HCT116 (cell line): ENCODE results near the gene BAIAP2. TPM values are rescaled to one million over a fixed set of nuclear protein-coding genes. Genes with fewer than 3 reads are reported as not detected.

Source experiments
- ATAC-seq: fragments of 200-7000 bp; cut with Tn5 transposase; 2 replicates; pipeline ENCODE4 v1.9.1; 2020; ENCODE audit warnings: mild to moderate bottlenecking, moderate library complexity
- BruUV-seq: library from RNA; stranded (reverse); fragments of 400-500 nt; replicated peaks from 2 replicates; lab custom pipeline; 2021; lab: Mats Ljungman, UMichigan
- CTCF ChIA-PET: fragments of 300-600 bp; sonication (Branson Sonifier 250); formaldehyde crosslinking; loops from one replicate; lab custom pipeline; 2021; ENCODE audit warnings: antibody characterized with exemption; lab: Charles Lee
- POLR2A ChIA-PET: fragments of 300-600, 350-600 bp; sonication (Branson Sonifier 250); formaldehyde crosslinking; loops from one replicate; lab custom pipeline; 2021; ENCODE audit warnings: antibody characterized with exemption; lab: Charles Lee
- RAD21 ChIA-PET, 2 experiments: fragments of 300-600 bp; sonication (Branson Sonifier 250); formaldehyde crosslinking; loops; one replicate each; lab custom pipeline; 2023; ENCODE audit warnings: low total read pairs in 2 of 2; ENCODE audit not compliant: uncharacterized antibody in 2 of 2, unreplicated experiment in 2 of 2, low non-redundant PET in 1 of 2; lab: Charles Lee
- DNase-seq: peaks from one replicate; pipeline ENCODE4 v3.0.0-alpha.2; 2010; ENCODE audit warnings: low read depth, low spot score
- H2AFZ ChIP-seq: fragments of 200-600 bp; shearing (Covaris generic), sonication (generic); 2 replicates; pipeline ENCODE4 v1.6.1; 2017; ENCODE audit warnings: low read depth, mixed run types, mixed read lengths, antibody characterized with exemption, low read length; ENCODE audit not compliant: poor library complexity, severe bottlenecking
- H3K27ac ChIP-seq: 2 replicates; pipeline ENCODE4 v1.5.1; 2012; ENCODE audit warnings: low read depth, low read length
- H3K27me3 ChIP-seq: fragments of 200-600 bp; sonication (generic); 2 replicates; pipeline ENCODE4 v1.6.1; 2016; ENCODE audit warnings: mixed run types, low read length, mixed read lengths; ENCODE audit not compliant: insufficient read depth
- H3K36me3 ChIP-seq, 2 experiments: fragments of 200-500 bp in 1 of 2; fragments of 200-600 bp in 1 of 2; sonication (Bioruptor generic) in 1 of 2; sonication (generic) in 1 of 2; 2 replicates each; pipeline versions ENCODE4 v1.5.1 to v1.6.1; 2014 to 2016; ENCODE audit warnings: low read length in 2 of 2, inconsistent platforms in 1 of 2, mixed read lengths in 1 of 2, mixed run types in 1 of 2; ENCODE audit not compliant: insufficient read depth in 2 of 2, control insufficient read depth in 1 of 2
- H3K4me1 ChIP-seq, 2 experiments: fragments of 200-600 bp in 1 of 2; sonication (generic) in 1 of 2; 2 replicates each; pipeline versions ENCODE4 v1.5.1 to v1.6.1; 2012 to 2017; ENCODE audit warnings: low read length in 2 of 2, inconsistent platforms in 1 of 2, mild to moderate bottlenecking in 1 of 2, mixed read lengths in 1 of 2, mixed run types in 1 of 2, moderate library complexity in 1 of 2; ENCODE audit not compliant: insufficient read depth in 2 of 2, control insufficient read depth in 1 of 2
- H3K4me2 ChIP-seq: fragments of 200-600 bp; sonication (generic); 2 replicates; pipeline ENCODE4 v1.6.1; 2017; ENCODE audit warnings: mixed run types, low read length, mixed read lengths
- H3K4me3 ChIP-seq, 2 experiments: fragments of 200-600 bp in 1 of 2; sonication (generic) in 1 of 2; replicated peaks in 1 of 2; 2 replicates each; pipeline ENCODE4 v1.5.1; 2011 to 2016; ENCODE audit warnings: low read length in 2 of 2, control low read depth in 1 of 2, low read depth in 1 of 2, mild to moderate bottlenecking in 1 of 2, mixed read lengths in 1 of 2, mixed run types in 1 of 2
- H3K79me2 ChIP-seq: fragments of 200-600 bp; sonication (generic); 2 replicates; pipeline ENCODE4 v1.6.1; 2017; ENCODE audit warnings: mild to moderate bottlenecking, mixed run types, low read length, moderate library complexity, mixed read lengths; ENCODE audit not compliant: insufficient read depth
- H3K9ac ChIP-seq: fragments of 200-600 bp; sonication (generic); 2 replicates; pipeline ENCODE4 v1.6.1; 2016; ENCODE audit warnings: low read length, mixed read lengths
- H3K9me2 ChIP-seq: fragments of 200-600 bp; sonication (generic), shearing (Covaris generic); 2 replicates; pipeline ENCODE4 v1.6.1; 2017; ENCODE audit warnings: mixed run types, mild to moderate bottlenecking, moderate library complexity; ENCODE audit not compliant: insufficient read depth
- H3K9me3 ChIP-seq, 2 experiments: fragments of 200-500 bp in 1 of 2; fragments of 200-600 bp in 1 of 2; sonication (Bioruptor generic) in 1 of 2; sonication (generic) in 1 of 2; 2 replicates each; pipeline ENCODE4 v1.6.1; 2014 to 2017; ENCODE audit warnings: low read length in 2 of 2, mixed read lengths in 2 of 2, inconsistent platforms in 1 of 2, low read depth in 1 of 2, mild to moderate bottlenecking in 1 of 2, mixed run types in 1 of 2, moderate library complexity in 1 of 2; ENCODE audit not compliant: control insufficient read depth in 1 of 2, insufficient read depth in 1 of 2
- H4K20me1 ChIP-seq: fragments of 200-600 bp; sonication (generic), shearing (Covaris generic); 2 replicates; pipeline ENCODE4 v1.6.1; 2017; ENCODE audit warnings: mixed run types, mild to moderate bottlenecking, moderate library complexity; ENCODE audit not compliant: insufficient read depth
- CBX3 ChIP-seq: IDR thresholded peaks from 2 replicates; pipeline ENCODE4 v1.6.1; 2012; ENCODE audit warnings: low read depth
- EGR1 ChIP-seq: IDR thresholded peaks from 2 replicates; pipeline ENCODE4 v1.6.1; 2012; ENCODE audit warnings: low read depth
- EZH2 ChIP-seq: fragments of 200-600 bp; sonication (generic); IDR thresholded peaks from 2 replicates; pipeline ENCODE4 v1.6.1; 2017; ENCODE audit warnings: antibody characterized with exemption, mixed run types
- EZH2phosphoT487 ChIP-seq: fragments of 200-600 bp; IDR thresholded peaks from 2 replicates; pipeline ENCODE4 v1.6.1; 2018; ENCODE audit warnings: antibody characterized with exemption, borderline replicate concordance
- FOSL1 ChIP-seq: IDR thresholded peaks from 2 replicates; pipeline ENCODE4 v1.6.1; 2012; ENCODE audit warnings: low read depth
- MAX ChIP-seq: IDR thresholded peaks from 2 replicates; pipeline ENCODE4 v1.6.1; 2012
- POLR2AphosphoS5 ChIP-seq: IDR thresholded peaks from 2 replicates; pipeline ENCODE4 v1.6.1; 2011; ENCODE audit warnings: mild to moderate bottlenecking, low read depth, low read length, moderate library complexity
- REST ChIP-seq: IDR thresholded peaks from 2 replicates; pipeline ENCODE4 v1.6.1; 2012; ENCODE audit warnings: low read depth
- SIN3A ChIP-seq: IDR thresholded peaks from 2 replicates; pipeline ENCODE4 v1.6.1; 2012; ENCODE audit warnings: low read depth
- SP1 ChIP-seq: IDR thresholded peaks from 2 replicates; pipeline ENCODE4 v1.6.1; 2012; ENCODE audit warnings: low read depth
- SRF ChIP-seq: IDR thresholded peaks from 2 replicates; pipeline ENCODE4 v1.6.1; 2012; ENCODE audit warnings: low read depth
- YY1 ChIP-seq: IDR thresholded peaks from 2 replicates; pipeline ENCODE4 v1.6.1; 2011; ENCODE audit warnings: low read length, low read depth, moderate library complexity, mild to moderate bottlenecking; ENCODE audit not compliant: insufficient replicate concordance; ENCODE audit errors: extremely low read depth
- intact Hi-C: fragments of 100-400 bp; cut with micrococcal nuclease; formaldehyde crosslinking; loops from 2 replicates; pipeline ENCODE4 v1.10.0; 2022
- total RNA-seq: library from RNA; stranded (reverse); gene quantifications from one replicate; pipeline ENCODE4 v1.2.1, GENCODE V29; 2021; ENCODE audit not compliant: unreplicated experiment

Gene BAIAP2
- total RNA-seq, 1 experiment from 2014 or later: 105 TPM

GRCh38 chr17:81058263-81058871, 23.4 kb downstream of the BAIAP2 start:
- Histone ChIP-seq H4K20me1 (peaks cover 9% of the 10 kb centered on the region; the same call in 1 of the 2 replicates), H3K79me2 (peaks cover 86% of the 10 kb centered on the region), H3K4me1 (peaks cover 8 to 21% of the 10 kb centered on the region in 2 experiments), H3K36me3 (peaks cover 19 to 47% of the 10 kb centered on the region in 2 experiments), H3K9me2 (no peaks in the 10 kb centered on the region), H3K27ac (no peak overlapping the region), H3K9ac (no peak overlapping the region), H2AFZ (no peak overlapping the region), H3K27me3 (no peaks in the 10 kb centered on the region), H3K4me3 (no peak overlapping the region), H3K4me2 (no peak overlapping the region), H3K9me3 (no peaks in the 10 kb centered on the region)
- CTCF ChIA-PET: interaction anchor here (0.9 kb wide), 1 partner anchor 18 kb away, joined by 4 read pairs; no protein-coding TSS in a partner anchor
- RAD21 ChIA-PET: no interaction called here
- TF ChIP-seq SRF (no peak), MAX (no peak), EZH2 (no peak), SIN3A (no peak), CBX3 (no peak), FOSL1 (no peak), EZH2phosphoT487 (no peak), YY1 (no peak), SP1 (no peak), POLR2AphosphoS5 (no peak), REST (no peak), EGR1 (no peak)
- no peak for DNase-seq
- POLR2A ChIA-PET: no interaction called here
- BruUV-seq: no TSS peak
- no peak for ATAC-seq
- intact Hi-C loops: no loop called here
